HepG2 (cell line): ENCODE data around the gene CDYL2. TPM values are rescaled to one million over a fixed set of nuclear protein-coding genes. Genes with fewer than 3 reads are reported as not detected.

Source experiments
- ATAC-seq: fragments of 200-7000 bp; cut with Tn5 transposase; 3 replicates; pipeline ENCODE4 v1.9.1; 2020; ENCODE audit warnings: mild to moderate bottlenecking, moderate library complexity
- BruUV-seq: library from RNA; stranded (reverse); fragments of 400-500 nt; replicated peaks from 2 replicates; lab custom pipeline; 2021; lab: Mats Ljungman, UMichigan
- CTCF ChIA-PET: fragments of 300-600 bp; formaldehyde crosslinking; extraction: SDS; loops from one replicate; lab custom pipeline; 2021; ENCODE audit warnings: low total read pairs, inconsistent platforms, low intra/inter-chr PET ratio; lab: Yijun Ruan, JAX
- POLR2A ChIA-PET: fragments of 350-600 bp; sonication (Branson Sonifier 250); formaldehyde crosslinking; loops from one replicate; lab custom pipeline; 2020; ENCODE audit warnings: antibody characterized with exemption, inconsistent platforms; lab: Yijun Ruan, JAX
- DNase-seq: peaks from one replicate; pipeline ENCODE4 v3.0.0-alpha.2; 2015; ENCODE audit warnings: low spot score
- FAIRE-seq: peaks from 3 replicates; lab custom pipeline; 2011; peaks lifted over from hg19 to GRCh38; lab: Jason Lieb, UNC
- H2AFZ ChIP-seq: one replicate; pipeline ENCODE4 v1.6.1; 2011; ENCODE audit warnings: low read length, inconsistent platforms
- H3K27ac ChIP-seq: fragments of 300-600 bp; 3 replicates; pipeline ENCODE4 v1.8.0; 2011; ENCODE audit warnings: mixed run types, mild to moderate bottlenecking, mixed read lengths, low read length, inconsistent platforms; ENCODE audit not compliant: insufficient read depth; ENCODE audit errors: extremely low read length
- H3K27me3 ChIP-seq, 2 experiments: fragments of 200-600 bp in 1 of 2; 2 replicates in 1 of 2; 3 replicates in 1 of 2; pipeline versions ENCODE4 v1.6.0 to v1.8.0; 2011; ENCODE audit warnings: low read length in 2 of 2, mild to moderate bottlenecking in 2 of 2, moderate library complexity in 2 of 2, inconsistent platforms in 1 of 2; ENCODE audit not compliant: insufficient read depth in 2 of 2, control insufficient read depth in 1 of 2
- H3K36me3 ChIP-seq, 2 experiments: fragments of 200-600 bp in 1 of 2; replicated peaks in 1 of 2; 2 replicates in 1 of 2; 3 replicates in 1 of 2; pipeline versions ENCODE4 v1.5.1 to v1.8.0; 2011; ENCODE audit warnings: low read length in 2 of 2, inconsistent platforms in 1 of 2; ENCODE audit not compliant: insufficient read depth in 2 of 2, control insufficient read depth in 1 of 2
- H3K4me1 ChIP-seq: 2 replicates; pipeline ENCODE4 v1.5.1; 2012; ENCODE audit warnings: low read length, inconsistent platforms; ENCODE audit not compliant: insufficient read depth
- H3K4me2 ChIP-seq: 2 replicates; pipeline ENCODE4 v1.6.0; 2011; ENCODE audit warnings: low read depth, low read length, inconsistent platforms
- H3K4me3 ChIP-seq, 3 experiments: fragments of 200-600 bp in 1 of 3; sonication (generic), shearing (Covaris generic) in 1 of 3; replicated peaks in 1 of 3; 2 replicates each; pipeline ENCODE4 v1.5.1; 2011 to 2016; ENCODE audit warnings: low read length in 3 of 3, inconsistent platforms in 2 of 3, low read depth in 2 of 3, mild to moderate bottlenecking in 2 of 3, control low read depth in 1 of 3, mixed read lengths in 1 of 3; ENCODE audit not compliant: insufficient read depth in 1 of 3
- H3K79me2 ChIP-seq: one replicate; pipeline ENCODE4 v1.6.1; 2011; ENCODE audit warnings: low read length, inconsistent platforms; ENCODE audit not compliant: insufficient read depth
- H3K9ac ChIP-seq: 2 replicates; pipeline ENCODE4 v1.6.0; 2011; ENCODE audit warnings: mild to moderate bottlenecking, low read depth, low read length, inconsistent platforms; ENCODE audit not compliant: insufficient read depth
- H3K9me3 ChIP-seq: 2 replicates; pipeline ENCODE4 v1.5.1; 2012; ENCODE audit warnings: mild to moderate bottlenecking, low read length
- H4K20me1 ChIP-seq: 2 replicates; pipeline ENCODE4 v1.6.0; 2011; ENCODE audit warnings: inconsistent platforms, mild to moderate bottlenecking, low read length, moderate library complexity; ENCODE audit not compliant: insufficient read depth
- DDIT3 ChIP-seq: sonication (generic); formaldehyde crosslinking; IDR thresholded peaks from 2 replicates; pipeline ENCODE4 v1.4.0; 2020; ENCODE audit warnings: mild to moderate bottlenecking, missing genetic modification reagents
- DPF2 ChIP-seq: sonication (generic); formaldehyde crosslinking; IDR thresholded peaks from 2 replicates; pipeline ENCODE4 v1.4.0; 2020; ENCODE audit warnings: mild to moderate bottlenecking, low read depth, missing genetic modification reagents, borderline replicate concordance
- FOXA1 ChIP-seq, 2 experiments: fragments of 450-650 bp in 1 of 2; sonication (generic) in 1 of 2; formaldehyde crosslinking in 1 of 2; IDR thresholded peaks; 2 replicates each; pipeline versions ENCODE4 v1.4.0 to v1.6.1; 2016 to 2020; ENCODE audit warnings: missing genetic modification reagents in 1 of 2
- FOXK1 ChIP-seq: sonication (generic); formaldehyde crosslinking; IDR thresholded peaks from 2 replicates; pipeline ENCODE4 v1.4.0; 2020; ENCODE audit warnings: low read depth, missing genetic modification reagents, borderline replicate concordance
- MAFF ChIP-seq: IDR thresholded peaks from 2 replicates; pipeline ENCODE4 v1.6.1; 2011; ENCODE audit warnings: low read depth, low read length, improper control_type of control experiment
- MAFK ChIP-seq, 2 experiments: IDR thresholded peaks in 1 of 2; conservative IDR thresholded peaks in 1 of 2; 2 replicates each; pipeline ENCODE4 v1.6.1; 2011; ENCODE audit warnings: improper control_type of control experiment in 2 of 2, low read length in 2 of 2
- MAX ChIP-seq: IDR thresholded peaks from 2 replicates; pipeline ENCODE4 v1.6.1; 2012; ENCODE audit warnings: inconsistent platforms
- MYC ChIP-seq: sonication (generic); formaldehyde crosslinking; IDR thresholded peaks from 2 replicates; pipeline ENCODE4 v1.9.0; 2021; ENCODE audit warnings: missing genetic modification reagents, borderline replicate concordance
- REL ChIP-seq: sonication (generic); formaldehyde crosslinking; conservative IDR thresholded peaks from 2 replicates; pipeline ENCODE4 v1.8.0; 2022; ENCODE audit warnings: mild to moderate bottlenecking, missing genetic modification reagents, moderate library complexity
- SP2 ChIP-seq: sonication (generic); formaldehyde crosslinking; IDR thresholded peaks from 2 replicates; pipeline ENCODE4 v1.5.1; 2020; ENCODE audit warnings: mild to moderate bottlenecking, missing genetic modification reagents
- TBL1XR1 ChIP-seq: fragments of 150-350 bp; IDR thresholded peaks from 2 replicates; pipeline ENCODE4 v1.6.1; 2014; ENCODE audit warnings: borderline replicate concordance, low read length; ENCODE audit not compliant: partially characterized antibody
- ZBTB20 ChIP-seq: sonication (generic); formaldehyde crosslinking; IDR thresholded peaks from 2 replicates; pipeline ENCODE4 v1.8.1; 2023; ENCODE audit warnings: missing genetic modification reagents, low read depth, mild to moderate bottlenecking, borderline replicate concordance
- ZNF34 ChIP-seq: sonication (generic); formaldehyde crosslinking; IDR thresholded peaks from 2 replicates; pipeline ENCODE4 v1.4.0; 2020; ENCODE audit warnings: mild to moderate bottlenecking, missing genetic modification reagents, borderline replicate concordance
- ZNF367 ChIP-seq: sonication (generic); formaldehyde crosslinking; IDR thresholded peaks from 2 replicates; pipeline ENCODE4 v1.4.0; 2020; ENCODE audit warnings: missing genetic modification reagents, borderline replicate concordance
- ZNF549 ChIP-seq: sonication (generic); formaldehyde crosslinking; IDR thresholded peaks from 2 replicates; pipeline ENCODE4 v1.5.0; 2020; ENCODE audit warnings: missing genetic modification reagents
- ZNF563 ChIP-seq: sonication (generic); formaldehyde crosslinking; IDR thresholded peaks from 2 replicates; pipeline ENCODE4 v1.8.0; 2022; ENCODE audit warnings: mild to moderate bottlenecking, moderate library complexity, missing genetic modification reagents
- ZNF746 ChIP-seq: sonication (generic); formaldehyde crosslinking; IDR thresholded peaks from 2 replicates; pipeline ENCODE4 v1.8.0; 2022; ENCODE audit warnings: mild to moderate bottlenecking, missing genetic modification reagents
- ZNF766 ChIP-seq: sonication (generic); formaldehyde crosslinking; IDR thresholded peaks from 2 replicates; pipeline ENCODE4 v1.5.0; 2020; ENCODE audit warnings: missing genetic modification reagents, borderline replicate concordance
- ZZZ3 ChIP-seq: sonication (generic); formaldehyde crosslinking; IDR thresholded peaks from 2 replicates; pipeline ENCODE4 v1.4.0; 2020; ENCODE audit warnings: missing genetic modification reagents, mild to moderate bottlenecking, borderline replicate concordance
- WGBS: methylation state at CpG from one replicate; pipeline ENCODE4 v1.1.6; 2017; ENCODE audit warnings: low lambda C conversion rate; 5-methylcytosine and 5-hydroxymethylcytosine counted together
- in situ Hi-C: cut with HindIII; loops from 2 replicates; pipeline ENCODE4 v1.10.0; 2017; ENCODE audit warnings: low pct_unique_long_range_greater_than_20kb; ENCODE audit not compliant: extremely low pct_ligation_motif_present
- intact Hi-C: fragments of 100-400 bp; cut with micrococcal nuclease; formaldehyde crosslinking; loops from one replicate; pipeline ENCODE4 v1.10.0; 2022; ENCODE audit not compliant: unreplicated experiment
- polyA plus RNA-seq, 8 experiments: library from polyadenylated mRNA; depleted of rRNA in 3 of 8; stranded (reverse) in 7 of 8; unstranded in 1 of 8; fragments of >200 nt; fragmentation: Illumina TruSeq in 4 of 8; extraction: Trizol in 4 of 8; gene quantifications; 2 replicates each; pipeline versions ENCODE4 v1.2.1 to v1.2.3, GENCODE V29; 2011 to 2016; ENCODE audit warnings: low read depth in 4 of 8, missing spikeins in 1 of 8, mixed read lengths in 1 of 8; ENCODE audit not compliant: insufficient read depth in 1 of 8
- total RNA-seq, 5 experiments: library from RNA; depleted of rRNA; stranded (reverse); fragments of >200 nt; fragmentation: Illumina TruSeq; extraction: Trizol; gene quantifications; 2 replicates each; pipeline ENCODE4 v1.2.3, GENCODE V29; 2016; ENCODE audit warnings: low read depth in 1 of 5

CDYL2 gene
- total and polyA plus RNA-seq, 2 of the 13 experiments (the other 11 are each of a cell fraction or from before 2014, with no cell fraction given) = 0.07 to 0.35 TPM

- no peak for TF ChIP-seq FOXA1 (IDR thresholded peaks at IDR 0.05)
- no peak for TF ChIP-seq FOXA1 (CRISPR knock-in tag; IDR thresholded peaks at IDR 0.05)
- no peak for TF ChIP-seq DDIT3
- no peak for TF ChIP-seq SP2 (CRISPR knock-in tag)
- no peak for TF ChIP-seq ZNF746 (CRISPR knock-in tag)
- no peak for TF ChIP-seq ZNF34 (CRISPR knock-in tag)
- no peak for TF ChIP-seq FOXK1 (CRISPR knock-in tag)
- TF ChIP-seq MAX = no peak
- TF ChIP-seq REL (CRISPR knock-in tag) = no peak
- no peak for TF ChIP-seq ZBTB20 (CRISPR knock-in tag)
- no peak for TF ChIP-seq MYC
- TF ChIP-seq ZNF549 (CRISPR knock-in tag) = no peak
- no peak for TF ChIP-seq DPF2
- TF ChIP-seq, all 625 proteins: peak for 0
Measured at GRCh38 chr16:80827007-80827406, 22.6 kb upstream of the CDYL2 start (continued).

- ATAC-seq (no peak), FAIRE-seq (no peak), DNase-seq (no peak)
- no peak overlapping the region for H3K27ac ChIP-seq
- ChIA-PET CTCF (interaction anchor here (1.9 kb wide), 1 partner anchor 124 kb away, joined by 5 read pairs; no protein-coding TSS in a partner anchor), POLR2A (no interaction called here)
- no peaks in the 10 kb centered on the region for H3K79me2 ChIP-seq
- no peaks in the 10 kb centered on the region for H3K9me3 ChIP-seq
- TF ChIP-seq ZNF766 (CRISPR knock-in tag) (no peak), ZNF563 (CRISPR knock-in tag) (no peak), MAFK (conservative IDR thresholded peaks at IDR 0.05 in 1 of 2, IDR thresholded peaks at IDR 0.05 in 1 of 2; ENCODE audit: low read length in 2 of 2) (peak; percentile 88 to 96), ZZZ3 (CRISPR knock-in tag) (no peak), TBL1XR1 (no peak), ZNF367 (CRISPR knock-in tag) (no peak), MAFF (peak; percentile 92)
- no peaks in the 10 kb centered on the region for H4K20me1 ChIP-seq
- H3K4me2 ChIP-seq = no peak overlapping the region
- H3K27me3 ChIP-seq = peaks cover 0 to 2% of the 10 kb centered on the region in 2 experiments; a peak in 1 of 5 replicates
- H3K4me1 ChIP-seq = peaks cover 15% of the 10 kb centered on the region
- in situ Hi-C loops (no loop called here), intact Hi-C loops (no loop called here)
- no TSS peak for BruUV-seq
- no peak overlapping the region for H2AFZ ChIP-seq
- no peak overlapping the region for H3K4me3 ChIP-seq
- H3K9ac ChIP-seq = no peak overlapping the region
- WGBS = 96% methylated on average over 1 of the region's 1 CpG
- no peaks in the 10 kb centered on the region for H3K36me3 ChIP-seq
Measured at GRCh38 chr16:80825365-80825758, 21.0 kb upstream of the CDYL2 start.
